GM12891 (cell line): Measurements from ENCODE around the gene HABP2.

Experiments
- PAX5 ChIP-seq: IDR thresholded peaks from 2 replicates; pipeline ENCODE4 v1.6.1; 2011; ENCODE audit warnings: low read length, moderate library complexity, mild to moderate bottlenecking; ENCODE audit not compliant: insufficient read depth, severe bottlenecking
- POLR2A ChIP-seq: IDR thresholded peaks from 2 replicates; pipeline ENCODE4 v1.6.1; 2011; ENCODE audit warnings: low read depth, low read length, control low read depth
- POLR2AphosphoS5 ChIP-seq: IDR thresholded peaks from 2 replicates; pipeline ENCODE4 v1.6.1; 2011; ENCODE audit warnings: low read depth, low read length, control low read depth
- TAF1 ChIP-seq: IDR thresholded peaks from 2 replicates; pipeline ENCODE4 v1.6.1; 2011; ENCODE audit warnings: low read depth, low read length, control low read depth

DNA sequence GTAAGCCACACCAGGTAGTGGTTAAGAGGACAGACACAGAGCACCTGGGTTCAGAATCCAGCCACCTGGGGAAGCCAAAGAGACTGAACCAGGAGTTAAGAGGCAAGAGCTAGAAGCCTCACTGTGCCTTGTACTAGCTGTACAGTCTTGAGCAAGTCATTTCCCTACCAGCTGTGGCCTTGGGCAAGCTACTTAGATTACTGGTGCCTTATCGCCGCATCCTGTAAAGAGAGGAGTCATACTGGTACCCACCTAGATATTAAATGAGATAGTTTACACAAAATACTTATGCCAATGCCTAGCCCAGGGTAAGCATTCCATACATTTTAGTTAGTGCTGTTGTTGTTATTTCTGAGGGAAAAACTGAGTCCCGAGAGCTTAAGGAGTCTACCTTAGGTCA, 47.7 kb downstream of the HABP2 start:
- no peak for TF ChIP-seq POLR2A
- no peak for TF ChIP-seq TAF1
- TF ChIP-seq PAX5 = no peak
- TF ChIP-seq POLR2AphosphoS5 = no peak
